Natural killer cell treated with Interleukin-12 subunit alpha and Interleukin-12 subunit beta and Interleukin-15 and Interleukin-18, amount 100 ng/mL, for 72 hours (primary cell): ENCODE measurements around the gene EIF4A3. TPM values are rescaled to one million over a fixed set of nuclear protein-coding genes. Genes with fewer than 3 reads are reported as not detected.

Experiments
- ATAC-seq, 2 donors: fragments of 150-1000 bp; cut with Tn5 transposase in 1 of 2; sonication (Bioruptor Pico), chemical (Tn5 transposase) in 1 of 2; 2 replicates each; pipeline ENCODE4 v1.10.0; 2021
- DNase-seq: peaks from one replicate; pipeline ENCODE4 v3.0.0; 2022; ENCODE audit warnings: low spot score
- H3K27ac Mint-ChIP-seq, 2 donors: 1 replicate in 1 of 2; 2 replicates in 1 of 2; pipeline ENCODE4 v1.8.0; 2022; ENCODE audit warnings: mixed read lengths in 2 of 2, mild to moderate bottlenecking in 1 of 2, moderate library complexity in 1 of 2
- H3K27me3 Mint-ChIP-seq, 2 donors: 1 replicate in 1 of 2; 2 replicates in 1 of 2; pipeline ENCODE4 v1.8.0; 2022; ENCODE audit warnings: mixed read lengths in 2 of 2
- H3K36me3 Mint-ChIP-seq: one replicate; pipeline ENCODE4 v1.8.0; 2022; ENCODE audit warnings: mixed read lengths
- H3K4me1 Mint-ChIP-seq, 2 donors: 1 replicate in 1 of 2; 2 replicates in 1 of 2; pipeline ENCODE4 v1.8.0; 2022; ENCODE audit warnings: low read depth in 2 of 2, mixed read lengths in 2 of 2, mild to moderate bottlenecking in 1 of 2
- H3K4me3 Mint-ChIP-seq: one replicate; pipeline ENCODE4 v1.8.0; 2022; ENCODE audit warnings: mixed read lengths
- H3K9me3 Mint-ChIP-seq: 2 replicates; pipeline ENCODE4 v1.8.0; 2022; ENCODE audit warnings: mixed read lengths
- total RNA-seq, 2 donors: library from RNA; stranded (reverse); gene quantifications; one replicate each; pipeline ENCODE4 v1.2.3, GENCODE V29; 2022

EIF4A3 gene
- total RNA-seq, 2 donors from 2014 or later = 134 to 155 TPM

DNA sequence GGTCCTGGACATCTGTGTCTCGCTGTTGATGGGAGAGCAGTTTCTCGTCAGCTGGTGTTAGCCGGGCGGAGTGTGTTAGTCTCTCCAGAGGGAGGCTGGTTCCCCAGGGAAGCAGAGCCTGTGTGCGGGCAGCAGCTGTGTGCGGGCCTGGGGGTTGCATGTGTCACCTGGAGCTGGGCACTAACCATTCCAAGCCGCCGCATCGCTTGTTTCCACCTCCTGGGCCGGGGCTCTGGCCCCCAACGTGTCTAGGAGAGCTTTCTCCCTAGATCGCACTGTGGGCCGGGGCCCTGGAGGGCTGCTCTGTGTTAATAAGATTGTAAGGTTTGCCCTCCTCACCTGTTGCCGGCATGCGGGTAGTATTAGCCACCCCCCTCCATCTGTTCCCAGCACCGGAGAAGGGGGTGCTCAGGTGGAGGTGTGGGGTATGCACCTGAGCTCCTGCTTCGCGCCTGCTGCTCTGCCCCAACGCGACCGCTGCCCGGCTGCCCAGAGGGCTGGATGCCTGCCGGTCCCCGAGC lies 27.6 kb downstream of the EIF4A3 start:
- Mint-ChIP-seq H3K4me1 (no peaks in the 10 kb centered on the region), H3K4me3 (no peak overlapping the region), H3K27ac (no peak overlapping the region), H3K36me3 (no peaks in the 10 kb centered on the region), H3K9me3 (no peaks in the 10 kb centered on the region), H3K27me3 (no peaks in the 10 kb centered on the region)
- ATAC-seq = no peak
- no peak for DNase-seq

DNA sequence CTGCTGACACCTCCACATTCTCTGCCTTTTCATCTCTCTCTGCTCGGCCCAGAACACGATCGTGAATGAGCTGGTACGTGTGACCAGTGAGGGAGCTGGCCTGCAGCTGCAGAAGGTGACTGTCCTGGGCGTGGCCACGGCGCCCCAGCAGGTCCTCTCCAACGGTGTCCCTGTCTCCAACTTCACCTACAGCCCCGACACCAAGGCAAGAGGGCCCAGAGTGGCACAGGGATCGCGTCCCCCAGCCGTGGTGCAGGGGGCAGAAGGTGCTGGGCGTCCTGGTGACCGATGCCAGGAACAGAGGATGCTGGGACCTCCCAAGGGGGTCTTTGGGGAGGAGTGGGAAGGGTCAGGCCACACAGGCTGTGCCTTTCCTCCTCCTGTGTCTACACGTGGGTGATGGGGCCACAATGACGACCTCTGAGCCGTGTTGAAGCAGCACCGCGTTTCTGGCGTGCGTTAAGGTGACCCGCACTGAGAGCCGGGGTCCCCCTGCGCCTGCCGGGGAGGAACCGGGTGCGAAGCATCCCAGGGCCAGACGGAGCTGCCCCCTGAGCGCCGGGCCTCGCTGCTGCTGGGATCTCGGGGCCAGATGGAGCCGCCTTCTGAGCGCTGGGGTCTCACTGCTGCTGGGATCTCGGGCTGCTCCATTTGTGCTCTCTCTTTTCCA lies 28.2 kb downstream of the EIF4A3 start:
- Mint-ChIP-seq H3K9me3 (no peaks in the 10 kb centered on the region), H3K27ac (no peak overlapping the region), H3K36me3 (no peaks in the 10 kb centered on the region), H3K4me3 (no peak overlapping the region), H3K4me1 (no peaks in the 10 kb centered on the region), H3K27me3 (no peaks in the 10 kb centered on the region)
- ATAC-seq (no peak), DNase-seq (no peak)

DNA sequence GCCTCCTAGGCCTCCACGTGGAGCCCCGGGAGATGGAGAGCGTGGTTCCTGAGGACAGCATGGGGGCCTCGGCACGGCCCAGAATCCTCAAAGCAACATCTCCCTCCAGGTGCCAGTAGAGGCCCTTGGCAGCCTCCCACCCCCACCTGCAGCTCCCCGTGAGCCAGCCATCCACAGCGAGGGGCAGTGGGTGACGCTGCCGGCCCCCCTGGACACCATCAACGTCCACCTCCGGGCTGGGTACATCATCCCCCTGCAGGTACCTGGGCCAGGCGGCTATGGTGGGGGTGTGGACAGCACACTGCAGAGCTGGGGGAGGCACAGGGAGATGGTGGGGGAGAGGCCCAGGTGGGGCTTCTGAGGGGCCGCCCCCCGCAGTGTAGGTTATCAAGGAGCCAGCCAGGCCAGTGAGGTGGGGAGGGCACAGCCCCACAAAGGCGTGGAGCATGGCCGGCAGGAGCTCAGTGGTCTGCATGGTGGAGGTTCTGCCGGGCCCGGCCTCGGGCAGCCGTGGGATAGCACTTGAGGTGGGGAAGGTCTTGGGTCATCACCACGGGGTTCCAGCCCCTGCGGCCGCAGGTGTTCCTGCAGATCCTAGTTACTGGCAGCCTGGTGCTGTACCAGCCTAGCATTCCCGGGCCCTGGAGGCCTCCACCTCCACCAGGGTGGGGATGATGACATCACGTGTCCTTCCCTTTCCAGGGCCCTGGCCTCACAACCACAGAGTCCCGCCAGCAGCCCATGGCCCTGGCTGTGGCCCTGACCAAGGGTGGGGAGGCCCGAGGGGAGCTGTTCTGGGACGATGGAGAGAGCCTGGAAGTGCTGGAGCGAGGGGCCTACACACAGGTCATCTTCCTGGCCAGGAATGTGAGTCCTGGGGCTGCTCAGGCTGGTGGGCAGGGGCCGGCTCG lies 29.2 kb downstream of the EIF4A3 start:
- H3K9me3 Mint-ChIP-seq = no peaks in the 10 kb centered on the region
- ATAC-seq (peak in 1 of 2 donors; percentile 34), DNase-seq (no peak)
- no peaks in the 10 kb centered on the region for H3K36me3 Mint-ChIP-seq
- no peak overlapping the region for H3K4me3 Mint-ChIP-seq
- no peaks in the 10 kb centered on the region for H3K27me3 Mint-ChIP-seq
- no peak overlapping the region for H3K27ac Mint-ChIP-seq
- no peaks in the 10 kb centered on the region for H3K4me1 Mint-ChIP-seq

DNA sequence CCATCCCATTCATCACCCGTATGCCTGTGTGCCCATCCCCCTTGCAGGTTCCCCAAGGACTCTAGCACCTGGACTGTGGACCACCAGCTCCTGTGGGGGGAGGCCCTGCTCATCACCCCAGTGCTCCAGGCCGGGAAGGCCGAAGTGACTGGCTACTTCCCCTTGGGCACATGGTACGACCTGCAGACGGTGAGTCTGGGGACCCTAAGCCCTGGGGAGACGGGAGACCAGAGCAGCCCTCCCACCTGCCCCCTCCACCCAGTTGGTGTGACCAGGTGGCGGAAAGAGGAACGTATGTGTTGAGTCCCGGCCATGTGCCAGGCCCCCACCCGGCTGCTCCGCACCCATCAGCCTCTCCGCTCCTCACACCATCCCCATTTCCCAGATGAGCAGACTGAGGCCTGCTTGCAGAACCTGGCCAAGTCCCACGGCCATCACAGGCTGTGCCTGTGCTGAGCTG lies 30.0 kb downstream of the EIF4A3 start:
- Mint-ChIP-seq H3K4me1 (no peaks in the 10 kb centered on the region), H3K36me3 (no peaks in the 10 kb centered on the region), H3K27me3 (no peaks in the 10 kb centered on the region), H3K27ac (no peak overlapping the region), H3K4me3 (no peak overlapping the region), H3K9me3 (no peaks in the 10 kb centered on the region)
- ATAC-seq (peak in 1 of 2 donors; percentile 22), DNase-seq (no peak)

DNA sequence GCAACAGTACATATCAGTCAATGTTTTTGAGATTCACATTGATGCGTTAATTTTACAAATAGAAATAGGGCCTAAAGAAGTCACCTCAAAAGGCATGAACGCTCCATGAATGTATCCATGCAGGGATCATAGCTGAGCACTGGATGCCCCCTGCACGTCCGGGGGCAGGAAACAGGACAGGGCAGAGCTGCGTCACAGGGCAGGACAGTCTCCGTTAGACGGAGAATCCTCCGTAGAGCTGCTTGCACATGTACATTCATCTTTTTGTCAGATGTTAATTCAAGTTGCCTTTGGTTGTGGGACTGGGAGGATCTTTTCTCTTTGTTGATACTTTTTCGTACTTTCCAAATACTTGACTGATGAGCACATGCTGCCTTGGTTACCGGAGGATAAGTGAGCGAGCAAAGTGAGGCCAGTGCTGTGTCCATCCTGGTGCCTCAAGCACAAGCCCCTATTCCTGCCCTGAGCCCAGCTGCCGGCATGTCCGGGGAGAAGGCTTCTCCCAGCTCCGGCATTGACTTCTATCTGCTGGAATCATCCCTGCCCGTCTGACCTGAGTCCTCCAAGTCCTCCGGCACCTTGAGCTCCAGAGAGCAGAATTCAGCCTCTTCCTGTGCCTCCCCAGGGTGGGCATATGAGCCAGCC lies 30.5 kb downstream of the EIF4A3 start:
- Mint-ChIP-seq H3K27ac (no peak overlapping the region), H3K36me3 (no peaks in the 10 kb centered on the region), H3K4me3 (no peak overlapping the region), H3K4me1 (no peaks in the 10 kb centered on the region), H3K9me3 (no peaks in the 10 kb centered on the region), H3K27me3 (no peaks in the 10 kb centered on the region)
- no peak for ATAC-seq
- no peak for DNase-seq

DNA sequence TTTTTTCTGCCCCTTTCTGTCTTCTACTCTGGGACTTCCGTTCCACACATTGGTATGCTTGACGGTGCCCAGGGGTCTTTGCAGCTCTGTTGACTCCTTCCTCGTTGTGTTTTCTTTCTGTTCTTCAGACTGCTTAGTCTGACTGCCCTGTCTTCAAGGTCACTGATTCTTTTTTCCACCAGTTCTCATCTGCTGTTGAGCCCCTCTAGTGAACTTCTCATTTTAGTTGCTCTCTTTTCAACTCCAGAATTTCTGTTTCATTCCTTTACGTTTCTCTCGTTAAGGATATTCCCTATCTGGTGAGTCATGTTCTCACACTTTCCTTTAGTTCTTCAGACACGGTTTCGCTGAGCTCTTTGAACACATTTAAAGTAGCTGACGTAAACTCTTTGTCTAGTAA lies 31.8 kb downstream of the EIF4A3 start:
- H3K4me1 Mint-ChIP-seq = no peaks in the 10 kb centered on the region
- H3K9me3 Mint-ChIP-seq = no peaks in the 10 kb centered on the region
- DNase-seq = no peak
- no peak overlapping the region for H3K4me3 Mint-ChIP-seq
- H3K36me3 Mint-ChIP-seq = no peaks in the 10 kb centered on the region
- ATAC-seq = no peak
- no peaks in the 10 kb centered on the region for H3K27me3 Mint-ChIP-seq
- H3K27ac Mint-ChIP-seq = no peak overlapping the region

DNA sequence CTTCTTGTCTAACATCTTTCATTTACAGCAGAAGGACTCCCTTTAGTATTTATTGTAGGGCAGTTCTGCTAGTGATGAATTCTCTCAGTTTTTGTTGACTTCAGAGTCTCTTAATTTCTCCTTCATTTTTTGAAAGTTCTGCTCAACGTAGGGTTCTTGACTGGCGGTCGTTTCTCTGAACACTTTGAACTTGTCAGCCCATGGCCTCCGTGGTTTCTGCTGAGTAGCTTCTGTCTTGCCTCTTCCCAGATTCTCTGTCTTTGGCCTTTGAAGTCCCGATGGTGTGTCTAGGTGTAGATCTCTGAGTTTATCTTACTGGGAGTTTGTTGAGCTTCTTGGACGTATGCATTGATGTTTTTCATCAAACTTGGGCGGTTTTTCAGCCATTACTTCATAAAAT lies 32.2 kb downstream of the EIF4A3 start:
- H3K27ac Mint-ChIP-seq = no peak overlapping the region
- no peaks in the 10 kb centered on the region for H3K27me3 Mint-ChIP-seq

DNA sequence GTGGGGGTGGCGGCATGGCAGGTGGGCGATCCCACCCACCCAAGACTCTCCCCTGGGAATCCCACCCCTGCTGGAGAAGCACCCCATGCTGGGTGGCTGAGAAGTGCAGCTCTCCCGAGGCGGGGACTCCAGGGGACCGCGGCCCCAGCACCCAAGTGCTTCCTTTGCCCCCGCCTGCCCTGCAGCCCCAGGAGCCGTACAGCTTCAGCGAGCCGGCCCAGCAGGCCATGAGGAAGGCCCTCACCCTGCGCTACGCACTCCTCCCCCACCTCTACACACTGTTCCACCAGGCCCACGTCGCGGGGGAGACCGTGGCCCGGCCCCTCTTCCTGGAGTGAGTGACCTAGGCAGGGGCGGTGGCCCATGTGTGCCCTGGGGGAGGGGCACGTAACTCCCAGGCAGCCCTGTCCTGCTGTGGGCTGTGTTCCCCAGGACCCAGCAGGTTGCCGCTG lies 33.9 kb downstream of the EIF4A3 start:
- no peaks in the 10 kb centered on the region for H3K9me3 Mint-ChIP-seq
- ATAC-seq (peak in 1 of 2 donors; percentile 19), DNase-seq (no peak)
- H3K4me3 Mint-ChIP-seq = no peak overlapping the region
- no peaks in the 10 kb centered on the region for H3K27me3 Mint-ChIP-seq
- H3K36me3 Mint-ChIP-seq = no peaks in the 10 kb centered on the region
- H3K4me1 Mint-ChIP-seq = no peaks in the 10 kb centered on the region
- H3K27ac Mint-ChIP-seq = no peak overlapping the region

More for the DNA sequence above, 32.2 kb downstream of the EIF4A3 start:
- ATAC-seq (no peak), DNase-seq (no peak)
- H3K4me1 Mint-ChIP-seq = no peaks in the 10 kb centered on the region
- H3K36me3 Mint-ChIP-seq = no peaks in the 10 kb centered on the region
- H3K4me3 Mint-ChIP-seq = no peak overlapping the region
- H3K9me3 Mint-ChIP-seq = no peaks in the 10 kb centered on the region

DNA sequence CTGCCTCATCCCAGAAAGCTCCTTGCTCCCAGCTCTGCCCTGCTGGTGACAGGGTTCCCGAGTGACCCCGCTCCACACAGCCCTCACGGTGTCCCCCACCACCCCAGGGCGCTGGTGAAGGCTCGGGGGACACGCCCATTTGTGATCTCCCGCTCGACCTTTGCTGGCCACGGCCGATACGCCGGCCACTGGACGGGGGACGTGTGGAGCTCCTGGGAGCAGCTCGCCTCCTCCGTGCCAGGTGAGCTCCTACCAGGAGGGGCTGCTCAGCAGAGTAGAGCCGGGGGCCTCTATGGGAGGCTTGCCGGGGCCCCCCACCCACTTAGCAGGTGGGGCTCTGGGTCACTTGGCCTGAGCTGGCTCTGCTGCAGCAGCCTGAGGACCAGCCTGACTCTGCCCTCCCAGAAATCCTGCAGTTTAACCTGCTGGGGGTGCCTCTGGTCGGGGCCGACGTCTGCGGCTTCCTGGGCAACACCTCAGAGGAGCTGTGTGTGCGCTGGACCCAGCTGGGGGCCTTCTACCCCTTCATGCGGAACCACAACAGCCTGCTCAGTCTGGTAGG lies 34.4 kb downstream of the EIF4A3 start:
- H3K9me3 Mint-ChIP-seq = no peaks in the 10 kb centered on the region

DNA sequence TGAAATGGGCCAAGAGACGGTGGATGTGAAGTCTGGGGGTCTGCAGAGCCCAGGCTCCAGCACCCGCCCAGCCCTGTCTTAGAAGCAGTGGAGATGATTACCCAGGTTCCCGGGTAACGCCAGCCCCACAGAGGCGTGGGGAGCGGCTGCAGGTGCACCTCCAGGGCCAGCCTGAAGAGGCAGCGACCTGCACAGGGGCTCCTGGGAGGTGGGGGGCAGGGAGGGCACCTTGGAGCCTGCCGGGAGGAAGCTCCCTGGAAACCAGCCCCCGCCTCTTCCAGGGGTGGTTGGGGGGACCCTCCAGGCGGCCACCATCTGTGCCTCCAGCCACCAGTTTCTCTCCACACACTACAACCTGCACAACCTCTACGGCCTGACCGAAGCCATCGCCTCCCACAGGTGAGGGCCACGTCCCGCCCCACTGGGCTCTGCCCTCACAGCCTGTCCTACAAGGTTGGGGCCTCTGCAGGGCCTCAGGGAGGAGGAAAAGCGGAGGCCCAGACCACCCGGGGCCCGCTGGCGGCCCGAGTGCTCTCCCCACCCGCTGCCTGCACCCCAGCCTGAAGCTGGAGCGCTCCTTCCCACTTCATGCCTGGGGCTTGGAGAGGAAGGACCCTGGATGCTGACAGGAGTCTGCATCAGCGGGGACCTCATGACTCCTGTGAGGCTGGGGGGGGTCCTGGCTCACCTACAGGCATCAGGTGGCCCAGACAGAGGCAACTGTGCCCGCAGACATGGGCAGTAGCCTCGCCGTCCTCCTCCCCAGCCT lies 35.0 kb downstream of the EIF4A3 start:
- no peak overlapping the region for H3K4me3 Mint-ChIP-seq
- H3K9me3 Mint-ChIP-seq = no peaks in the 10 kb centered on the region
- no peak overlapping the region for H3K27ac Mint-ChIP-seq
- H3K4me1 Mint-ChIP-seq = no peaks in the 10 kb centered on the region
- H3K36me3 Mint-ChIP-seq = no peaks in the 10 kb centered on the region
- ATAC-seq (no peak), DNase-seq (no peak)
- H3K27me3 Mint-ChIP-seq = no peaks in the 10 kb centered on the region

More for the DNA sequence above, 34.4 kb downstream of the EIF4A3 start:
- Mint-ChIP-seq H3K4me3 (no peak overlapping the region), H3K36me3 (no peaks in the 10 kb centered on the region), H3K4me1 (no peaks in the 10 kb centered on the region), H3K27me3 (no peaks in the 10 kb centered on the region), H3K27ac (no peak overlapping the region)
- no peak for ATAC-seq
- DNase-seq = no peak

DNA sequence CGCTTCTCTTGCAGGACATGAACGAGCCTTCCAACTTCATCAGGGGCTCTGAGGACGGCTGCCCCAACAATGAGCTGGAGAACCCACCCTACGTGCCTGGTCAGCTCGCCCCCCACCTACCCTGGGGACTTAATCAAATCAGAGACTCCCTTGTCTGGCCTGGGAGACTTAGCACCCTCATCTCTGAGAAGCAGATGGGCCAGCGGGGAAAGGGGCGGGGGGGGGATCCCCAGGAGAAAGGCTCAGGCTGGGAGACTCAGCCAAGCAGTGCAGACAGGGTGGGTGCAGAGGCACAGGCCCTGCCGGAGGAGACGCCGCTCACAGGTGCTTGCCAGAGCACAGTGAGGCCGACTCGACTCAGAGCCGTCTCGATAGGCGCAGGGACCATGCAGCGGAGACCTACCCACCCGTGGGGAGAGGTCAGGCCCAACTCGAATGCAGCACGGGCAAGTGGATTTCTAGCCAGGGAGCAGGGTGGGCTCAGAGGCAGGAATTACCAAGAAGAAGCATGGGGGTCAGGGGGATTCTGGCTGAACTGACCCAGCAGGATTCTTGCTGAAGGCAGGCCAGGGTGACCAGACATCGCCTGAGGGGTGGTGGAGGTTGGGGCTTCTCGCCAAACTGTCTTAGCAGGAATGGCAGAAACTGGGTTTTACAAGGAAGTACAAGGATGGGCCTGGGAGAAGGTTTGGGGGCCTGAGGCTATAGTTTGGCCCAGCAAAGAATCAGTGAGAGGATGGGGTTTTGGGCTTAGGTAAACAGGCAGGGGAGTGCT lies 35.8 kb downstream of the EIF4A3 start:
- Mint-ChIP-seq H3K4me1 (no peaks in the 10 kb centered on the region), H3K27me3 (no peaks in the 10 kb centered on the region)
- no peak for ATAC-seq

DNA sequence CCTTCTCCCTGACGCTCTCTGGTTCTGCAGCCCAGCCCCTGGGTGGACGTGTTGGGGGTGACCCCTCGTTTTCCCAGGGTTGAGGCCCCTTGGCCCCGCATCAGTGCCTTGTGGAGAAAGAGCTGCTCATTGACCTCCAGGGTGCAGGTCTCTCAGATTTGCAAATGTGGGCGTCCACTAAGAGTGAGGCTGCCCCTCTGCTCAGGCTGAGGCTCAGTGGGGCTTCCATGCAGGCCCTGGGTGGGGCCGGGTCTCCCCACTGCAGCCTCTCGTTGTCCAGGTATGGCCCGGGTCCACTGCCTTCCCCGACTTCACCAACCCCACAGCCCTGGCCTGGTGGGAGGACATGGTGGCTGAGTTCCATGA lies 36.5 kb downstream of the EIF4A3 start:
- Mint-ChIP-seq H3K9me3 (no peaks in the 10 kb centered on the region), H3K4me1 (no peaks in the 10 kb centered on the region), H3K27me3 (no peaks in the 10 kb centered on the region), H3K4me3 (no peak overlapping the region), H3K36me3 (no peaks in the 10 kb centered on the region), H3K27ac (no peak overlapping the region)
- no peak for ATAC-seq
- DNase-seq = no peak

More for the DNA sequence above, 35.8 kb downstream of the EIF4A3 start:
- no peak overlapping the region for H3K27ac Mint-ChIP-seq
- no peaks in the 10 kb centered on the region for H3K9me3 Mint-ChIP-seq
- no peak overlapping the region for H3K4me3 Mint-ChIP-seq
- H3K36me3 Mint-ChIP-seq = no peaks in the 10 kb centered on the region
- no peak for DNase-seq
